Activated gamma-delta T cell treated with anti-CD3 and anti-CD28 coated beads, Interleukin-2, amount 50 U/mL, for 16 hours (primary cell): ENCODE measurements around the gene AGAP3.
"Not testable (repeated sequence)": the region's sequence is repeated elsewhere in the genome, so short reads cannot be mapped to it uniquely, and the experiment has no call there.

Experiments
- DNase-seq: peaks from one replicate; pipeline ENCODE4 v3.0.0-alpha.2; 2020; ENCODE audit warnings: low read depth

The AGAP3 gene

DNA sequence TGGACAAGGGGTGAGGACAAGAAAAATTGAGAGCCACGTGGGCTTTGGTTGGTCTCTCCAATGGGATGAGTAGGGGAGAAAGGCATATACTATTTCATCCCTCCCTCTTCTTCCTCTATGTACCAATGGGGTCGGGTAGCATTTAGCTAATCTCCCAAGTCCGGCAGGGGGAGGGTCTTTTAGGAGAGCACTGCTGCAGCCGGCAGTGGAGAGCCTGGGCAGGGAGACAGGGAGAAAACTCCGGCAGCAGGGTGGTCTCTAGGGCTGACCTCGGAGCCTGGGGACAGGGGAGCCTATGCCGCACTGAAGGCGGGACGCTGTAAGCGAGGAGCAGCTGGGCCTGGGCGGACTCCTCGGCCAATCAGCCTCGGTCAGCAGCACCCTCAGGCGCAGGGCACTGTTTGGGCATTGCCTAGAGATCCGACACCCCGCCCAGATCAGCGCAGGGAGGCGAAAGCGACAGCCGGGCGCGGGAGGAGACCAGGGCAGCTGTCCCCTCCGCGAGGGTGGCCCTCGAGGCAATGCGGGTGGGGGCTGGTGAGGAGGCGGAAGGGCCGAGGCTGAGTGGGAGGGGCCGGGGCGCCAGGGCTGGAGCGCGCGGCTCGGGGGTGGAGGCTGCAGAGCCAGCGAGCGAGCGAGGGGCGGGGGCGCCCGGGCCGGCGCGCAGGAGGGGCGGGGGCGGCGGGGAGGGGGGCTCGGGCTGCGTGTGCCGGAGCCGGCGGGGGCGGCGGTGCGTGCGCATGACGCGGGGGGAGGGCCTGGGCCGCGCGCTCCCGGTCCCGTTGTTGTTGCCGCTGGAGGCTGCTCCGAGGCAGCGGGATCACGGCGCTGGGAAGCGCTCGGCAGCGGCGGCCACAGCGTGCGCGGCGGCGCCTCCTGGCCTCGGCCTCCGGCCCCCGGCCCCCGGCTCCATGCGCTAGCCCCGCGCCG lies at the start of gene AGAP3:
AGAP3 (plus strand) TSS at position 785 of the 930 bp plus-strand sequence. CDS start 267 bp downstream, outside the sequence.
- no peak for DNase-seq

DNA sequence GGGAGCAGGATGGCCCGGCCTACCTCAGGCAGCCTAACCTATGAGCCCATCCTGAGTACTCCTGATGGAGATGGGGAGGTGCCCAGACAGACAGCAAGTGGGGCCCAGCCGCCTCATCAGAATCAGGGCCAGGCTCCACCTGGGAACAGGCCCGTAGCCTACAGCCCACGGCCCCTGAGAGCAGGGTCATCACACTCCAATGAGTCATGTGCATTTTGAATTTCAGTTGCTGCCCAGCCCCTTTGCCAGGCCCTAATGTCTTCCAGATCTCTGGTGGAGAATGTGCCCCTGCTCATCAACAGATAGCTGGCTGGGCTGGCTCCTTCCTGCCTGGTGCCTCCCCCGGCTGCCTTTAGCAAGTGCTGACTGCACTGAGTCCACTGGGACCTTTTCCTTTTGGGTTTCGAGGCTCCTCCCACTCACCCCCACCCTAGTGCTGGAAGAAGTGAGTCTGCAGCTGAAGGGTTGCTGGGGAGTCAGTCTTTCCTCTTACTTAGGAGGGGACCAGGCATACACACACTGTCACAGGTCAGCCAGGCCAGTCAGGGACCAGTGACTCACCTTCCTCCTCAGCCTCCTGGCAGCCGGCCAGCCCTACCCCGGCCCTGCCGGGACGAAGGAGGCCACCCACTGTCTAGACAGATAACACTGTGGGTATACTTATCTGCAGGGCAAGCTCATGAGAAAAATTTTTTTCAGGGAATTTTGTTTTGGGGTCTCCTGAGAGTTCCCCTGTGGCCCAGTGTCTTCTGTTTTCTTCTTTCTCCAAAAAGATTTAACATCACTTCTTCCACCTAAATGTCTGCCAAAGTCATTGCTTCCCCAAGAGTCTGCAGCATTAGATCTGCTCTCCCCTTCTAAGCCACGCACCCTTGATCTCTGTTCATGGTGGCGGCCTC lies 47.1 kb upstream of the AGAP3 start:
- DNase-seq = peak; percentile 46

DNA sequence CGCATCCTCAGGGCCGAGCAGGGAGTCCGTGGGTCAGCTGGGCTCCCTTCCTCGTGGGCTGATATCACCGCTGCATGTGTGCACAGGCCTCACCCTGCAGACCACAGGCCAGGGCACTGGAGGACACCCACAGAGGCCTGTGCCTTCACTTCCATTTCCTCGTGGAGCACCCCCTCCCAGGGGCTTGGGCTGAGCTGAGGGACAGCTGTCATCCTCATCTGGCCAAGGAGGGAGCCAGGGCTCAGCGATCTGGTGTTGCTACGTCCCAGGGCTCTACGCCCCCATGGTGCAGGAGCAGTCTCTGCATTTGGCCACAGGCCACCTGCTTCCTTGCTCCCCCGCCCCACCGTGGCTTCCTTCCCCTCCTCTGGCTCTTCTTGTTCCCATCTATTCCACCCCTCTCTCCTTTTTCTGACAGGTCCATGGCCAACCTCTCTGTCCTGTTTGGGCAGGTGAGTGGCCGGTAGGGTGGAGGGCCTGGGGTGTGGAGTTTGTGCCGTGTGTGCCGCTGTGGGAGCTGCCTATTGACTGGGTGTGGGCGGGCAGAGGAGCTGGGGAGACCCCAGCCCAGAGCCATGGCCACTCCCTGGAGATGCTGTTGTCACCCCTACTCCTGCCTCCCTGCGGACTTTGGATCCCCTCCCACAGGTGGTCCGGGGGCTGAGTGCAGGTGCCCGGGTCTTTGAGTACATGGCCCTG lies 46.3 kb upstream of the AGAP3 start:
- DNase-seq = no peak

DNA sequence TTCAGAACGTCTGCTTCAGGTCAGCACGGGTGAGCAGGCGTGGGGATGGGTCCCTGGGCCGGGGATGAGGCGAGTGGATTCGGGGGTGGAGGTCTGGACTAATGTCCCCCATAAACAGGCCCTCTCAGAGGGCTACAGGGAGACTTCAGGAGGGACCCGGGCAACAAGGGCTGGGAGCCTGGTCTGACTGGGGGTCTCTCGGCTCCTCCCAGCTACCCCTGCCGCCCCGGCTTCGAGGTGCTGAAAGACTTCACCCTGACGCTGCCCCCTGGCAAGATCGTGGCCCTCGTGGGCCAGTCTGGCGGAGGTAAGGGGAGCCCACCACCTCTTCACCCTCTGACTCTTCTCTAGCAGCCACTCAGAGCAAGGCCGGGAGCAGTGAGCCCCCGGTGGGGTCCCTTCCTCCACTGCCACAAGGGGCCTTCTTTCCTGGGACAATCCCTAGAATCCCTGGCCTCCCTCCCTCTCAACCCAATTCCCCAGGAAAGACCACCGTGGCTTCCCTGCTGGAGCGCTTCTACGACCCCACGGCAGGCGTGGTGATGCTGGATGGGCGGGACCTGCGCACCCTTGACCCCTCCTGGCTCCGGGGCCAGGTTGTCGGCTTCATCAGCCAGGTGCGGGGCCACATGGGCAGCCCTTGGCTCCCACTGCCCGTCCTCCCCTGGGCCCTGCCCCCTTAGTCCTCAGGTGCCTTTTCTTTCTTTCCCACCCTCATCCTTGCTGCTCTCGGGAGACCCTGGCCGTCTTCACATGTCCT lies 45.5 kb upstream of the AGAP3 start:
- no peak for DNase-seq

- DNase-seq = not testable (repeated sequence)
These were observed 42.8 kb upstream of the AGAP3 start for GRCh38 chr7:151043449-151043848.

DNA sequence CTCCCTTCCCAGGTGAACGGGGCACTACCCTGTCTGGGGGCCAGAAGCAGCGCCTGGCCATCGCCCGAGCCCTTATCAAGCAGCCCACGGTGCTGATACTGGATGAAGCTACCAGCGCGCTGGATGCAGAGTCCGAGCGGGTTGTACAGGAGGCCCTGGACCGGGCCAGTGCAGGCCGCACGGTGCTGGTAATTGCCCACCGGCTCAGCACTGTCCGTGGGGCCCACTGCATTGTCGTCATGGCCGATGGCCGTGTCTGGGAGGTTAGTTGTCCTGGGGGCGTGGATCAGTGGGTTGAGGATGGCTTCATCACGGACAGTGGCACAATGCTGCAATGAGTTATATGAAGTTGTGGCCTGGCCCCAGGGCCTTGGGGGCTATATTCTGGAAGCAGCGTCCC lies 42.3 kb upstream of the AGAP3 start:
- no peak for DNase-seq

- no peak for DNase-seq
These were observed 41.0 kb upstream of the AGAP3 start for GRCh38 chr7:151045262-151045661.

DNA sequence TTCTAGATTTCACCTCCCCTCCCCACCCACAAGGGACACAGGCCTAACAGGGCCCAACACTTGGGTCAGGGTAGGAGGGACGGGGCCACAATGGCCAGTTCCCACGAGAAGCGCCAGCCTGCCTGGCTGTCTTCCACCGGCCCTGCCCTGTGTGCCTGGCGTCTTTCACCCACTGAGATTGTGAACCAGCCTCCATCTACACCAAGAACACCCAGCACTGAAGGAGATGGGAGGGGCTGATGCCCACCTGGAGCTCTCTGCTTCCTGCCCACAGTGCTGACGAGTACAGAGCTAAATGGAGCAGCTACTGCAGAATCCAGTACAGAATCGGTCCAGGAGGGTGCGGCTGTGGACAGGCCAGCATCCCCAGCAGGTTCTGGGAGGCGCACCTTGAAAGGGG lies 40.3 kb upstream of the AGAP3 start:
- DNase-seq = no peak

- no peak for DNase-seq
These were observed 39.4 kb upstream of the AGAP3 start for GRCh38 chr7:151046603-151047573.

DNA sequence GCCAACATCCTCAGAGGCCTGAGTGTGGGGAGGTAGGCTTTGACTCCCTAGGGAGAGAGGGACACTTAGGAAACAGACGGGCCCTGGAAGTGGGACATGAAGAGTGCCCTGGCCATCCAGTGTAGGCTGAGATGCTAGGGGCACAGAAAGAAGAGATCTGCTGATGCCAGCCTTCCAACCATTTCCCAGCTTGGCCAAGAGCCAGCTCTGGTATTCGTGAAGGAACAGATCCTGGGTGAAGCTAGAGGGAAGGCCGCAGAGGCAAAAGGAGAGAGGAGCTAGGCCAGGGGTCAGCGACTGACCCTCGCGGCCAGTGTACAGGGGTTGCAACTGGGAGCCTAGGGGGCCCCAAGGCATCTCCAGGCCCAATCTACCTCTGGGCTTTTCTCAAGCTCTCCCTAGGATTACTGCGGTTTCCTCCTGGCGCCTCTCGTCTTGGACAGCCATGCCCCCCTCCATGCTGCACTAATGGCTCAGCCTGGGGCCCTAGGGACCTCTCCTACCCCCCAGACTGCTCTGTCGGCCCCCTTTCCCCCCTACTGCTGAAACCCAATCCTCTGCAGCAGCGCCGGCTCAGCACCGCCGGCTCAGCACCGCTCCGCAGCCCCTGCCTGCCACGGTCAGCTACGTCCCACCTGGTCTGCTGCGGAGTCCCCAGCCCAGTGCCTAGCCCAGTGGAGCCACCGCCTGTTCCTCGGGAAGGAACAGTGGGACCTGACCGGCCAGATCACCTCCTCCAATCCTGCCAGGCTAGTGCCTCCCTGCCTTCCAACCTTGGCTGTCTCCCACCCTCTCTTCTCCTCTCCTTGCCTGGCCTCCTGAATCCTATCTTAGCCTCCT lies 38.1 kb upstream of the AGAP3 start, which contains the start of gene ASIC3:
ASIC3 (plus strand) TSS at position 556 of the 840 bp plus-strand sequence. CDS start 355 bp downstream, outside the sequence.
- DNase-seq = no peak

- DNase-seq = no peak
These were observed 37.3 kb upstream of the AGAP3 start for GRCh38 chr7:151048911-151049463.

- no peak for DNase-seq
These were observed 35.2 kb upstream of the AGAP3 start for GRCh38 chr7:151051108-151051507.

DNA sequence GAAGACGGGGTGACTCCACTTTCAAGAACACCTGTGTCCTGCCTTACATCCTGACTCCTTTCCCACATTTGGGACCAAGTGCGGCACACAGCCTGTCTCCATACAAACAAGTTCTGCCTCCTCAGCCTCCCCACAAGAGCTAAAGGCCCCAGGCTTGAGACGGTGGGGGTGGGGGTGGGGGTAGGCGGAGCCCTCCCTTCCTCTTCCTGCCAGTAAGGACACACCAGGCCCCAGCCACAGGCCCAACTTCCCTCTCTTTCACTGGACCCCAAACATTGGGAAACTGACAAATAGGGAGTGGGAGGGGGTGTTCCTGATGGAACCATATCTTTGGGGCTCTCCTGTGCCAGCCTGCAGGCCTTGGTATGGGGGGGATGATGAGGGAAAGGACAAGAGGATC lies 33.2 kb upstream of the AGAP3 start:
- DNase-seq = no peak

GRCh38 chr7:151053751-151054150 lies 32.5 kb upstream of the AGAP3 start:
- no peak for DNase-seq

DNA sequence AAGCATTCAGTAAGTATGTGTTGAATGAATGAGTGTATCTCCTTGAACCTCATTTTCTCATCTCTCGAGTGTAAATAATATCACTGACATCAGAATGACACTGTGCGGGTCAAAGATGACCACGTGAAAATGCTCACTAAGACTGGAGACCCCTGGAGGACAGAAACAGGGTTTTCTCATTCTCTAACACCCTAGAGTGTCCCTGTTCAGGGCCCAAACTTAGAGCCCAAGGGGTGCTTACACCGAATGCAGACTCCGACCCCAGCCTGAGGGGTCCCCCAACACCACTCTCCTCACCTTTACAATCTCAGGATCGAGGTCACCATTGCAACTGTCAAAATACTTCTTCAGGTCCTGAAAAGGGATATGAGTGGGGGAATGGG lies 30.0 kb upstream of the AGAP3 start:
- DNase-seq = no peak

- DNase-seq = no peak
These were observed 29.4 kb upstream of the AGAP3 start for GRCh38 chr7:151056666-151057505.

GRCh38 chr7:151057506-151057988 lies 28.7 kb upstream of the AGAP3 start, which contains the start of gene CDK5:
CDK5 (minus strand) TSS chr7:151057897; CDS start chr7:151057848, 49 bp downstream.
- DNase-seq = no peak
